Trophoblast cell (in vitro differentiated cells and primary cell): ENCODE data around the gene OXNAD1.

Experiments used
- DNase-seq, 2 donors: peaks; one replicate each; pipeline ENCODE4 v3.0.0-alpha.2; 2016
- H2AFZ ChIP-seq: 2 replicates; pipeline ENCODE4 v1.6.1; 2013; ENCODE audit warnings: low read length, moderate library complexity, mild to moderate bottlenecking; ENCODE audit not compliant: insufficient read depth, poor library complexity
- H2AK5ac ChIP-seq: 2 replicates; pipeline ENCODE4 v1.6.1; 2013; ENCODE audit warnings: mild to moderate bottlenecking, low read length
- H2BK120ac ChIP-seq: 2 replicates; pipeline ENCODE4 v1.6.1; 2013; ENCODE audit warnings: low read length, mild to moderate bottlenecking, moderate library complexity; ENCODE audit not compliant: insufficient read depth, poor library complexity
- H2BK12ac ChIP-seq: 2 replicates; pipeline ENCODE4 v1.6.1; 2013; ENCODE audit warnings: mild to moderate bottlenecking, low read length, moderate library complexity
- H2BK5ac ChIP-seq: 2 replicates; pipeline ENCODE4 v1.6.1; 2013; ENCODE audit warnings: low read length, low read depth, moderate library complexity, mild to moderate bottlenecking; ENCODE audit not compliant: poor library complexity
- H3K14ac ChIP-seq: 2 replicates; pipeline ENCODE4 v1.6.1; 2013; ENCODE audit warnings: mild to moderate bottlenecking, low read length
- H3K18ac ChIP-seq: 2 replicates; pipeline ENCODE4 v1.6.1; 2013; ENCODE audit warnings: mild to moderate bottlenecking, low read length
- H3K23ac ChIP-seq: 2 replicates; pipeline ENCODE4 v1.6.1; 2013; ENCODE audit warnings: low read length
- H3K27ac ChIP-seq: 2 replicates; pipeline ENCODE4 v1.5.1; 2013; ENCODE audit warnings: low read depth, mild to moderate bottlenecking, inconsistent platforms, low read length, moderate library complexity
- H3K27me3 ChIP-seq: 2 replicates; pipeline ENCODE4 v1.6.1; 2013; ENCODE audit warnings: inconsistent platforms, mild to moderate bottlenecking, low read length, moderate library complexity; ENCODE audit not compliant: insufficient read depth
- H3K36me3 ChIP-seq, 2 experiments: 1 replicate in 1 of 2; 2 replicates in 1 of 2; pipeline ENCODE4 v1.6.1; 2013; ENCODE audit warnings: low read length in 2 of 2, mild to moderate bottlenecking in 2 of 2, moderate library complexity in 1 of 2; ENCODE audit not compliant: insufficient read depth in 2 of 2, control insufficient read depth in 1 of 2
- H3K4ac ChIP-seq: 2 replicates; pipeline ENCODE4 v1.6.1; 2013; ENCODE audit warnings: low read depth, mild to moderate bottlenecking, low read length, moderate library complexity
- H3K4me1 ChIP-seq, 2 experiments: 1 replicate in 1 of 2; 2 replicates in 1 of 2; pipeline ENCODE4 v1.6.1; 2013; ENCODE audit warnings: low read length in 2 of 2, mild to moderate bottlenecking in 2 of 2, moderate library complexity in 1 of 2; ENCODE audit not compliant: insufficient read depth in 2 of 2, control insufficient read depth in 1 of 2
- H3K4me2 ChIP-seq: 2 replicates; pipeline ENCODE4 v1.6.1; 2013; ENCODE audit warnings: inconsistent platforms, mild to moderate bottlenecking, low read length, moderate library complexity
- H3K4me3 ChIP-seq: 2 replicates; pipeline ENCODE4 v1.5.1; 2013; ENCODE audit warnings: mild to moderate bottlenecking, low read depth, low read length, inconsistent platforms
- H3K79me1 ChIP-seq: one replicate; pipeline ENCODE4 v1.6.1; 2013; ENCODE audit warnings: low read length
- H3K79me2 ChIP-seq: 2 replicates; pipeline ENCODE4 v1.6.1; 2013; ENCODE audit warnings: low read length, mild to moderate bottlenecking; ENCODE audit not compliant: control insufficient read depth, insufficient read depth, poor library complexity
- H3K9ac ChIP-seq: 2 replicates; pipeline ENCODE4 v1.6.1; 2013; ENCODE audit warnings: mild to moderate bottlenecking, low read length
- H3K9me3 ChIP-seq: 2 replicates; pipeline ENCODE4 v1.6.1; 2013; ENCODE audit warnings: low read depth, mild to moderate bottlenecking, control low read depth, inconsistent platforms, low read length; ENCODE audit not compliant: insufficient read depth
- H4K12ac ChIP-seq: 2 replicates; pipeline ENCODE4 v1.6.1; 2013; ENCODE audit warnings: low read depth, mild to moderate bottlenecking, low read length, moderate library complexity
- H4K8ac ChIP-seq: 2 replicates; pipeline ENCODE4 v1.6.1; 2013; ENCODE audit warnings: low read depth, mild to moderate bottlenecking, low read length, moderate library complexity
- H4K91ac ChIP-seq: one replicate; pipeline ENCODE4 v1.6.1; 2013; ENCODE audit warnings: low read depth, mild to moderate bottlenecking, low read length, moderate library complexity
- WGBS: extraction: QIAGEN DNeasy Blood & Tissue Kit; methylation state at CpG from one replicate; pipeline ENCODE4 v1.1.7; 2013; ENCODE audit warnings: missing lambda C conversion rate; ENCODE audit not compliant: insufficient read length, insufficient coverage; ENCODE audit errors: extremely low coverage; 5-methylcytosine and 5-hydroxymethylcytosine counted together

The OXNAD1 gene

DNA sequence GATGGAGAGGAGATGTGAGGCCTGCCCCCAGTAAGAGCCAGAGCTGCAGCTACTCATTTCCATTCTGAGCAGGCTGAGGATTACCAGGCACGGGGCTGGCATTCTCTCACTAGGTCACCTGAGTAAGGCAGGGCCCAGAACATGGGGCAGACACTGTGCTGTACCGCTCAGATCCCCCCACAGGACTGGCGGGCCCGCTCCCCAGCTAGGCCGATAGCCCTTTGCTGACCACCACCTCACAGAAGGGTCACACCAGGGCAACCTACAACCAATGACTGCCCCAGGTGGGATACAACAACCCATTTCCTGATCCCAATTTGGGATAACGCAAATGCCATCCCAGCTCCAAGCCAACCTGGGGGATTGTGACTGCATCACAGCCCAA, 52.5 kb downstream of the OXNAD1 start:
- whole genome bisulfite sequencing: no CpG with 5 or more reads among the region's 6 CpGs
- H4K91ac ChIP-seq: no peak overlapping the region
- peaks cover 1 to 17% of the 10 kb centered on the region in 2 experiments for H3K36me3 ChIP-seq
- H3K27me3 ChIP-seq: no peaks in the 10 kb centered on the region
- H3K4me2 ChIP-seq: no peak overlapping the region
- H2BK12ac ChIP-seq: no peak overlapping the region
- no peak overlapping the region for H3K4me3 ChIP-seq
- H3K18ac ChIP-seq: no peak overlapping the region
- no peaks in the 10 kb centered on the region for H3K4me1 ChIP-seq
- no peaks in the 10 kb centered on the region for H3K79me2 ChIP-seq
- H2AFZ ChIP-seq: no peak overlapping the region
- H3K23ac ChIP-seq: no peak overlapping the region
- DNase-seq: no peak
- no peak overlapping the region for H3K27ac ChIP-seq
- no peak overlapping the region for H4K12ac ChIP-seq
- H2BK120ac ChIP-seq: no peak overlapping the region
- no peak overlapping the region for H4K8ac ChIP-seq
- no peak overlapping the region for H3K4ac ChIP-seq
- H2AK5ac ChIP-seq: no peak overlapping the region
- H3K79me1 ChIP-seq: no peaks in the 10 kb centered on the region
- no peak overlapping the region for H3K9ac ChIP-seq
- H2BK5ac ChIP-seq: no peak overlapping the region
- H3K9me3 ChIP-seq: no peaks in the 10 kb centered on the region
- no peak overlapping the region for H3K14ac ChIP-seq

DNA sequence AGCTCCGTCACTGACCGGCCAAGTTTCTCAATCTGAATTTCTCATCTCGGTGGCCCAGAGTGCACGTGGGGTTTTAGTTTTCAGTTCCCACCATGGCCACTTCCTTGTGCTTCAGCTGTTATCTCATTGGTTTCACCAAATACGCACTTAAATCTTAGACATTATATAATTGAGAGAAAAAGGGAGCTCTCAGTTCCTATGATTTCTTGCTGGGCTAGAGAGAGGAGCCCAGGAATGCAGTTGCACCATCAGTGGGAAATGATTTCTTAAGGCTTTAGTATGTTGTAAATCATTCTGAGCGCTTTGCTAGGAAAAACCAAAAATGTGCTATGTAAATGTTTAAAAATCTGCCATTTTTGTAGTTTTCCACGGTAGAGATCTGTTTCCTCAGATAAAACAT, 53.2 kb downstream of the OXNAD1 start:
- no peak overlapping the region for H2AK5ac ChIP-seq
- DNase-seq: peak in 1 of 2 donors; percentile 61
- H3K9ac ChIP-seq: no peak overlapping the region
- no peak overlapping the region for H3K4ac ChIP-seq
- H4K8ac ChIP-seq: no peak overlapping the region
- H3K27me3 ChIP-seq: no peaks in the 10 kb centered on the region
- no peaks in the 10 kb centered on the region for H3K9me3 ChIP-seq
- H3K4me1 ChIP-seq: no peaks in the 10 kb centered on the region
- H3K79me2 ChIP-seq: no peaks in the 10 kb centered on the region
- no CpG with 5 or more reads among the region's 7 CpGs for WGBS
- no peak overlapping the region for H2BK5ac ChIP-seq
- H4K91ac ChIP-seq: no peak overlapping the region
- H3K36me3 ChIP-seq: peaks cover 7 to 18% of the 10 kb centered on the region in 2 experiments
- no peak overlapping the region for H3K23ac ChIP-seq
- no peak overlapping the region for H3K27ac ChIP-seq
- no peak overlapping the region for H4K12ac ChIP-seq
- no peaks in the 10 kb centered on the region for H3K79me1 ChIP-seq
- no peak overlapping the region for H2AFZ ChIP-seq
- H3K4me2 ChIP-seq: no peak overlapping the region
- H3K4me3 ChIP-seq: no peak overlapping the region
- H3K18ac ChIP-seq: no peak overlapping the region
- no peak overlapping the region for H2BK120ac ChIP-seq
- no peak overlapping the region for H2BK12ac ChIP-seq
- no peak overlapping the region for H3K14ac ChIP-seq

DNA sequence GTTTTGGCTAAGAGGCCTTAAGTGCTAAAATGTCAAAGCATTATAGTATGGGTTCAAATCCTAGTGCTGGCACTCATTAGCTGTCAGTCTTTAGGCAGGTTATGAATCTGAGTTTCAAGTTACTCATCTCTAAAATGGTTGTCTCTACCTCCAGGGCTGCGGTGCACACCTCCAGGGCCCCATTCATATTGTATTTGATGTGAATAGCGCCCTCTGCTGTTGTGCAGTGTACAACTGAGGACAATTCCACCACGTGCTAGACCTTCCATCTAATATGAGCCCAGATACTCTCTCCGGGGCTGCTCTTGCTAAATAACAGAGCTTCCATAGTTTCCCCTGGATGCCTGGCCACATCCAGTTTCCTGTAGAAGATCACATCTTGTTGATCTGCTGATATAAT, 54.3 kb downstream of the OXNAD1 start:
- no peak overlapping the region for H2AFZ ChIP-seq
- no peak overlapping the region for H2BK12ac ChIP-seq
- peak; percentile 32 to 69 for DNase-seq
- peaks cover 7 to 15% of the 10 kb centered on the region in 2 experiments for H3K36me3 ChIP-seq
- no peak overlapping the region for H2BK120ac ChIP-seq
- H2AK5ac ChIP-seq: no peak overlapping the region
- no peaks in the 10 kb centered on the region for H3K4me1 ChIP-seq
- no peak overlapping the region for H4K91ac ChIP-seq
- no peak overlapping the region for H4K12ac ChIP-seq
- H3K27ac ChIP-seq: no peak overlapping the region
- H3K4ac ChIP-seq: no peak overlapping the region
- no peak overlapping the region for H3K4me2 ChIP-seq
- no peaks in the 10 kb centered on the region for H3K27me3 ChIP-seq
- H3K18ac ChIP-seq: no peak overlapping the region
- H4K8ac ChIP-seq: no peak overlapping the region
- no peak overlapping the region for H3K9ac ChIP-seq
- H3K4me3 ChIP-seq: no peak overlapping the region
- H3K79me2 ChIP-seq: no peaks in the 10 kb centered on the region
- no peak overlapping the region for H3K14ac ChIP-seq
- H3K9me3 ChIP-seq: peaks cover 3% of the 10 kb centered on the region
- H3K23ac ChIP-seq: no peak overlapping the region
- no peak overlapping the region for H2BK5ac ChIP-seq
- H3K79me1 ChIP-seq: no peaks in the 10 kb centered on the region
- WGBS: no CpG with 5 or more reads among the region's 4 CpGs

DNA sequence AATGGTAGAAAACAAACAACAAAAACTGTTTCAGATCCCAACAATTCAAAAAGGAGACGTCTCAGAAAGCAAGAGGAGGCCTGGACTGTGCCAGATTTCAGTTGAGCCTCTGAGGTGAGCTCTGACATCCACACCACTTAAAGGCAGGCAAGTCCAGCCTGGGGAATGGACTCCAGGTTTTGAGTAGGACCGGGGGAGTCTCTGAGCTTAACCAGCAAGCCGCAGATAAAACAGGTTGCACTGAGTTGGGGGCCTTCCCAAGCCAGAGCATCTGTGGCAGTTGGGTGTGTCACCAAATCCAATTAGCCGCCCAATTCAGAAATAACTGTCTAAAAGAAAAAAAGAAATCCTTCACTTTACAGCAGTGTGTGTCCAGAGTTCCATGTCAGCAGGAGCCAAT, 54.7 kb downstream of the OXNAD1 start:
- H2BK120ac ChIP-seq: no peak overlapping the region
- no peak overlapping the region for H3K27ac ChIP-seq
- H3K4me2 ChIP-seq: no peak overlapping the region
- H3K4ac ChIP-seq: no peak overlapping the region
- H3K9ac ChIP-seq: no peak overlapping the region
- no peak overlapping the region for H2BK12ac ChIP-seq
- no peak overlapping the region for H4K12ac ChIP-seq
- no peak overlapping the region for H2AK5ac ChIP-seq
- no peak overlapping the region for H3K23ac ChIP-seq
- H3K4me1 ChIP-seq: no peaks in the 10 kb centered on the region
- H3K79me1 ChIP-seq: no peaks in the 10 kb centered on the region
- no peaks in the 10 kb centered on the region for H3K79me2 ChIP-seq
- H3K18ac ChIP-seq: no peak overlapping the region
- no peak overlapping the region for H3K14ac ChIP-seq
- no peak overlapping the region for H4K8ac ChIP-seq
- H2AFZ ChIP-seq: no peak overlapping the region
- WGBS: no CpG with 5 or more reads among the region's 4 CpGs
- no peak for DNase-seq
- no peaks in the 10 kb centered on the region for H3K27me3 ChIP-seq
- peaks cover 7 to 15% of the 10 kb centered on the region in 2 experiments for H3K36me3 ChIP-seq
- no peak overlapping the region for H4K91ac ChIP-seq
- no peak overlapping the region for H2BK5ac ChIP-seq
- H3K9me3 ChIP-seq: peaks cover 3% of the 10 kb centered on the region
- H3K4me3 ChIP-seq: no peak overlapping the region
